H1 (cell line): ENCODE results near the gene FSTL4. TPM values are rescaled to one million over a fixed set of nuclear protein-coding genes. Genes with fewer than 3 reads are reported as not detected.

ENCODE experiments used
- CTCF ChIA-PET: fragments of 300-600 bp; sonication (Branson Sonifier 250); formaldehyde crosslinking; loops from one replicate; lab custom pipeline; 2021; ENCODE audit not compliant: partially characterized antibody; lab: Charles Lee
- POLR2A ChIA-PET: fragments of 300-600 bp; sonication (Branson Sonifier 250); formaldehyde crosslinking; loops from one replicate; lab custom pipeline; 2021; ENCODE audit warnings: inconsistent platforms; ENCODE audit not compliant: partially characterized antibody; lab: Charles Lee
- DNase-seq, 2 experiments: peaks; one replicate each; pipeline versions ENCODE4 v3.0.0 to v3.0.0-alpha.2; 2010 to 2022; ENCODE audit warnings: low spot score in 2 of 2, low read depth in 1 of 2, mixed read lengths in 1 of 2
- FAIRE-seq: peaks from 2 replicates; lab custom pipeline; 2011; peaks lifted over from hg19 to GRCh38; lab: Jason Lieb, UNC
- H2AFZ ChIP-seq: 2 replicates; pipeline ENCODE4 v1.8.1; 2012; ENCODE audit warnings: low read length, inconsistent platforms
- H2AK5ac ChIP-seq: 2 replicates; pipeline ENCODE4 v1.6.1; 2013; ENCODE audit warnings: low read depth, low read length
- H2BK120ac ChIP-seq: replicated peaks from 2 replicates; pipeline ENCODE3; 2013; ENCODE audit warnings: low read depth, low read length, inconsistent platforms
- H2BK12ac ChIP-seq: 2 replicates; pipeline ENCODE4 v1.6.1; 2013; ENCODE audit warnings: low read depth, low read length
- H2BK15ac ChIP-seq: 2 replicates; pipeline ENCODE4 v1.6.1; 2013; ENCODE audit warnings: low read length
- H2BK20ac ChIP-seq: 2 replicates; pipeline ENCODE4 v1.6.1; 2013; ENCODE audit warnings: low read length
- H2BK5ac ChIP-seq: 2 replicates; pipeline ENCODE4 v1.6.1; 2013; ENCODE audit warnings: low read depth, low read length
- H3K14ac ChIP-seq: 2 replicates; pipeline ENCODE4 v1.6.1; 2013; ENCODE audit warnings: inconsistent platforms; ENCODE audit not compliant: insufficient read length
- H3K18ac ChIP-seq: 2 replicates; pipeline ENCODE4 v1.6.1; 2013; ENCODE audit warnings: low read length; ENCODE audit errors: extremely low read depth
- H3K23ac ChIP-seq: 2 replicates; pipeline ENCODE4 v1.6.1; 2013; ENCODE audit warnings: inconsistent platforms; ENCODE audit not compliant: insufficient read length
- H3K23me2 ChIP-seq: 2 replicates; pipeline ENCODE4 v1.6.1; 2013; ENCODE audit warnings: low read depth, low read length
- H3K27ac ChIP-seq: 2 replicates; pipeline ENCODE4 v1.6.1; 2011; ENCODE audit warnings: low read depth, low read length, inconsistent platforms
- H3K27me3 ChIP-seq, 4 experiments: replicated peaks in 1 of 4; 1 replicate in 1 of 4; 2 replicates in 3 of 4; pipeline versions ENCODE4 v1.6.1 to v1.8.1; 2011 to 2013; ENCODE audit warnings: low read length in 3 of 4, mild to moderate bottlenecking in 3 of 4, inconsistent platforms in 2 of 4, mixed read lengths in 2 of 4, moderate library complexity in 1 of 4; ENCODE audit not compliant: control insufficient read depth in 3 of 4, insufficient read depth in 3 of 4; ENCODE audit errors: extremely low read depth in 1 of 4
- H3K36me3 ChIP-seq, 4 experiments: 2 replicates each; pipeline versions ENCODE4 v1.6.1 to v1.8.1; 2011 to 2013; ENCODE audit warnings: mild to moderate bottlenecking in 4 of 4, low read length in 3 of 4, moderate library complexity in 2 of 4, control low read depth in 1 of 4, inconsistent platforms in 1 of 4; ENCODE audit not compliant: insufficient read depth in 4 of 4, control insufficient read depth in 2 of 4
- H3K4ac ChIP-seq: replicated peaks from 2 replicates; pipeline ENCODE3; 2013; ENCODE audit warnings: low read length, low read depth, mixed read lengths, inconsistent platforms; ENCODE audit not compliant: insufficient read length
- H3K4me1 ChIP-seq, 4 experiments: replicated peaks in 1 of 4; 1 replicate in 1 of 4; 2 replicates in 3 of 4; pipeline versions ENCODE4 v1.6.1 to v1.8.1; 2011 to 2013; ENCODE audit warnings: low read length in 3 of 4, inconsistent platforms in 2 of 4, mixed read lengths in 1 of 4; ENCODE audit not compliant: insufficient read depth in 4 of 4, control insufficient read depth in 3 of 4
- H3K4me2 ChIP-seq, 2 experiments: 2 replicates each; pipeline versions ENCODE4 v1.6.1 to v1.8.1; 2011 to 2013; ENCODE audit warnings: low read depth in 2 of 2, low read length in 2 of 2, control low read depth in 1 of 2, inconsistent platforms in 1 of 2, mild to moderate bottlenecking in 1 of 2; ENCODE audit not compliant: insufficient read depth in 1 of 2
- H3K4me3 ChIP-seq, 4 experiments: fragments of 200-600, 300-600 bp in 1 of 4; sonication (generic), shearing (Covaris generic), sonication (Bioruptor Twin) in 1 of 4; 2 replicates each; pipeline versions ENCODE4 v1.5.1 to v1.8.1; 2011 to 2016; ENCODE audit warnings: low read length in 4 of 4, low read depth in 3 of 4, control low read depth in 2 of 4, inconsistent platforms in 2 of 4, mild to moderate bottlenecking in 2 of 4, mixed read lengths in 1 of 4, moderate library complexity in 1 of 4; ENCODE audit not compliant: insufficient read depth in 2 of 4; ENCODE audit errors: extremely low read depth in 1 of 4
- H3K56ac ChIP-seq: replicated peaks from 2 replicates; pipeline ENCODE3; 2013; ENCODE audit warnings: low read depth, mild to moderate bottlenecking, mixed read lengths, low read length, inconsistent platforms; ENCODE audit not compliant: insufficient read length
- H3K79me1 ChIP-seq: 2 replicates; pipeline ENCODE4 v1.6.1; 2013; ENCODE audit warnings: low read depth, low read length, control low read depth
- H3K79me2 ChIP-seq, 2 experiments: 2 replicates each; pipeline versions ENCODE4 v1.6.1 to v1.8.1; 2012 to 2013; ENCODE audit warnings: low read length in 2 of 2, mild to moderate bottlenecking in 2 of 2, inconsistent platforms in 1 of 2; ENCODE audit not compliant: insufficient read depth in 2 of 2, control insufficient read depth in 1 of 2
- H3K9ac ChIP-seq, 4 experiments: replicated peaks in 1 of 4; 1 replicate in 1 of 4; 2 replicates in 3 of 4; pipeline versions ENCODE4 v1.6.1 to v1.8.1; 2011 to 2013; ENCODE audit warnings: low read depth in 3 of 4, low read length in 3 of 4, control low read depth in 2 of 4, mild to moderate bottlenecking in 2 of 4, moderate library complexity in 2 of 4, inconsistent platforms in 1 of 4; ENCODE audit errors: extremely low read depth in 1 of 4
- H3K9me3 ChIP-seq, 2 experiments: 2 replicates each; pipeline versions ENCODE4 v1.6.1 to v1.8.1; 2012 to 2013; ENCODE audit warnings: mild to moderate bottlenecking in 2 of 2, moderate library complexity in 2 of 2, control low read depth in 1 of 2, inconsistent platforms in 1 of 2, low read depth in 1 of 2, low read length in 1 of 2, mixed read lengths in 1 of 2; ENCODE audit not compliant: insufficient read depth in 2 of 2
- H4K20me1 ChIP-seq, 2 experiments: replicated peaks in 1 of 2; 2 replicates each; pipeline versions ENCODE3 to v1.8.1; 2011 to 2013; ENCODE audit warnings: inconsistent platforms in 2 of 2, low read length in 2 of 2, mild to moderate bottlenecking in 1 of 2; ENCODE audit not compliant: insufficient read depth in 2 of 2, control insufficient read depth in 1 of 2
- H4K5ac ChIP-seq: 2 replicates; pipeline ENCODE4 v1.6.1; 2013; ENCODE audit warnings: low read length, low read depth, mixed read lengths, inconsistent platforms; ENCODE audit not compliant: insufficient read length
- H4K8ac ChIP-seq: 2 replicates; pipeline ENCODE4 v1.8.0; 2013; ENCODE audit warnings: mild to moderate bottlenecking, moderate library complexity, low read length, inconsistent platforms; ENCODE audit not compliant: insufficient read depth; ENCODE audit errors: extremely low read depth
- H4K91ac ChIP-seq: replicated peaks from 2 replicates; pipeline ENCODE3; 2013; ENCODE audit warnings: low read length, mixed read lengths, inconsistent platforms; ENCODE audit not compliant: insufficient read length
- ASH2L ChIP-seq: fragments of 200-600, 300-600 bp; sonication (generic); IDR thresholded peaks from one replicate; pipeline ENCODE4 v1.7.1; 2017; ENCODE audit warnings: low read length
- GTF2F1 ChIP-seq: IDR thresholded peaks from 2 replicates; pipeline ENCODE4 v1.6.1; 2012; ENCODE audit warnings: low read depth, low read length, improper control_type of control experiment, borderline replicate concordance
- HDAC2 ChIP-seq, 2 experiments: fragments of 300-600 bp in 1 of 2; sonication (generic) in 1 of 2; IDR thresholded peaks; 2 replicates each; pipeline ENCODE4 v1.6.1; 2011 to 2012; ENCODE audit warnings: low read depth in 2 of 2, low read length in 2 of 2, mild to moderate bottlenecking in 2 of 2, moderate library complexity in 2 of 2, borderline replicate concordance in 1 of 2, inconsistent platforms in 1 of 2
- HDAC6 ChIP-seq: IDR thresholded peaks from one replicate; pipeline ENCODE4 v1.7.1; 2012; ENCODE audit warnings: low read depth, mild to moderate bottlenecking, inconsistent platforms, low read length, moderate library complexity
- KDM1A ChIP-seq: fragments of 200-600, 300-600 bp; sonication (generic); IDR thresholded peaks from 2 replicates; pipeline ENCODE4 v1.7.1; 2016; ENCODE audit warnings: mild to moderate bottlenecking, low read length, borderline replicate concordance
- NRF1 ChIP-seq: IDR thresholded peaks from 2 replicates; pipeline ENCODE4 v1.6.1; 2011; ENCODE audit warnings: mild to moderate bottlenecking, low read depth, low read length, improper control_type of control experiment
- PHF8 ChIP-seq: fragments of 200-600 bp; sonication (generic); conservative IDR thresholded peaks from 2 replicates; pipeline ENCODE4 v1.7.1; 2012; ENCODE audit warnings: low read depth, mild to moderate bottlenecking, inconsistent platforms, low read length, moderate library complexity
- POU5F1 ChIP-seq: IDR thresholded peaks from 2 replicates; pipeline ENCODE4 v1.6.1; 2011; ENCODE audit warnings: low read depth, mild to moderate bottlenecking, low read length, moderate library complexity
- RXRA ChIP-seq: IDR thresholded peaks from 2 replicates; pipeline ENCODE4 v1.6.1; 2011; ENCODE audit warnings: low read depth, mild to moderate bottlenecking, low read length, moderate library complexity; ENCODE audit not compliant: insufficient read depth
- SRF ChIP-seq: IDR thresholded peaks from 2 replicates; pipeline ENCODE4 v1.6.1; 2011; ENCODE audit warnings: mild to moderate bottlenecking, low read depth, low read length, moderate library complexity
- SUZ12 ChIP-seq: fragments of 200-600 bp; sonication (generic); IDR thresholded peaks from 2 replicates; pipeline ENCODE4 v1.6.1; 2012; ENCODE audit warnings: mild to moderate bottlenecking, inconsistent platforms, low read length, moderate library complexity, mixed read lengths
- TAF7 ChIP-seq: optimal IDR thresholded peaks from 2 replicates; pipeline ENCODE3; 2011; ENCODE audit warnings: low read depth, mild to moderate bottlenecking, inconsistent platforms, low read length, moderate library complexity, borderline replicate concordance
- ZNF274 ChIP-seq: IDR thresholded peaks from 2 replicates; pipeline ENCODE4 v1.7.0; 2012; ENCODE audit warnings: low read length, borderline replicate concordance; ENCODE audit errors: extremely low read depth
- WGBS, 2 experiments: shearing (Covaris generic) in 1 of 2; methylation state at CpG; one replicate each; pipeline versions ENCODE4 v1.1.6 to v1.1.7; 2013 to 2015; ENCODE audit warnings: low lambda C conversion rate in 2 of 2, mixed read lengths in 2 of 2, inconsistent platforms in 1 of 2, low coverage in 1 of 2, missing lambda C conversion rate in 1 of 2; ENCODE audit not compliant: insufficient replicate concordance in 2 of 2, insufficient coverage in 1 of 2, insufficient read length in 1 of 2; ENCODE audit errors: extremely low coverage in 1 of 2, missing lambda C conversion rate in 1 of 2; 5-methylcytosine and 5-hydroxymethylcytosine counted together
- polyA plus RNA-seq, 7 experiments: library from polyadenylated mRNA; depleted of rRNA in 3 of 7; stranded (reverse) in 5 of 7; unstranded in 2 of 7; fragments of >200 nt in 5 of 7; fragments of 200-250 nt in 2 of 7; gene quantifications; 1 replicate in 5 of 7; 2 replicates in 1 of 7; 4 replicates in 1 of 7; pipeline versions ENCODE4 v1.2.1 to v1.2.3, GENCODE V29; 2011 to 2013; ENCODE audit warnings: missing spikeins in 2 of 7, mixed read lengths in 2 of 7
- total RNA-seq: library from RNA; stranded (reverse); fragmentation: NEBNext Ultra II Directional; extraction: Animal tissue kit (Norgen Biotek cat#: 25700); gene quantifications from 2 replicates; pipeline ENCODE4 v1.2.1, GENCODE V29; 2021
- TF ChIP-seq, protein P1 (sequence below): IDR thresholded peaks from 2 replicates; pipeline ENCODE4 v1.6.1; 2011; ENCODE audit warnings: low read depth, mild to moderate bottlenecking, low read length; ENCODE audit not compliant: insufficient read depth

FSTL4 gene
- total and polyA plus RNA-seq, 2 of the 8 experiments (the other 6 are each of a cell fraction or from before 2014, with no cell fraction given): 3.1 to 4.1 TPM

DNA sequence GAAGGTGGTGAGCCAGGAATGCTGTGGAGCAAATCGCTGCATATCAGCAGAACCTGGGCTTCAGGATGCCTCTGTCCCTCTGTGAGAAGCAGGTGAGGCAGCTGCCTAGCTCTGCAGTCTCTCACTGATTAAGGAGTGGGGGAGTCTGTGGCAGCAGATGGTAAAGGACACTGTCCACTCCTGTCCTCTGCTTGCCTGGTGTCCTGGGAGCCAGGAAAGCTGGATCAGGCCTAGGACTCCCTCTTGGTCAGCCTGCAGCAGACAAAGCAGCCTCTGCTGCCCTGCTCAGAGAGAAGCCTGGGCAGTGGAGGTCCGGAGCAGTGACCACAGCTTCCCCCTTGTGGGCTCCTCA is 345.8 kb downstream of the FSTL4 start:
- Histone ChIP-seq H4K8ac (no peak overlapping the region), H3K23me2 (no peaks in the 10 kb centered on the region), H4K91ac (no peak overlapping the region), H3K18ac (no peak overlapping the region), H2AFZ (no peak overlapping the region), H2BK120ac (no peak overlapping the region), H2BK12ac (no peak overlapping the region), H3K23ac (no peak overlapping the region), H3K56ac (no peak overlapping the region), H3K79me2 (no peaks in the 10 kb centered on the region), H4K5ac (no peak overlapping the region), H3K4me2 (no peak overlapping the region), H3K4me1 (no peaks in the 10 kb centered on the region), H3K36me3 (no peaks in the 10 kb centered on the region; a peak in 1 of 8 replicates), H3K4me3 (no peak overlapping the region), H3K27ac (no peak overlapping the region), H2BK15ac (no peak overlapping the region), H4K20me1 (no peaks in the 10 kb centered on the region), H3K79me1 (no peaks in the 10 kb centered on the region), H3K27me3 (no peaks in the 10 kb centered on the region), H2BK5ac (no peak overlapping the region), H3K4ac (no peak overlapping the region), H3K14ac (no peak overlapping the region), H2BK20ac (no peak overlapping the region), H3K9ac (no peak overlapping the region), H3K9me3 (no peaks in the 10 kb centered on the region), H2AK5ac (no peak overlapping the region; the same call in 1 of the 2 replicates)
- CTCF ChIA-PET: interaction anchor here (0.7 to 7.3 kb wide), 7 partner anchors 10 to 154 kb away, joined by 3 to 62 read pairs (median 4); no protein-coding TSS in a partner anchor
- POLR2A ChIA-PET: no interaction called here
- FAIRE-seq (no peak), DNase-seq (no peak)
- WGBS, 2 experiments: 90% methylated on average over 2 of the region's 2 CpGs; no CpG with 5 or more reads in 1 of the 2 experiments
- TF ChIP-seq KDM1A: no peak
- no peak for TF ChIP-seq PHF8
- no peak for TF ChIP-seq TAF7
- TF ChIP-seq HDAC6: no peak
- TF ChIP-seq SRF: no peak
- TF ChIP-seq, protein P1, sequence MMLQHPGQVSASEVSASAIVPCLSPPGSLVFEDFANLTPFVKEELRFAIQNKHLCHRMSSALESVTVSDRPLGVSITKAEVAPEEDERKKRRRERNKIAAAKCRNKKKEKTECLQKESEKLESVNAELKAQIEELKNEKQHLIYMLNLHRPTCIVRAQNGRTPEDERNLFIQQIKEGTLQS: no peak
- TF ChIP-seq ASH2L: no peak
- TF ChIP-seq SUZ12: no peak
- no peak for TF ChIP-seq HDAC2 (IDR thresholded peaks at IDR 0.05; ENCODE audit: borderline replicate concordance in 1 of 2, low read depth in 2 of 2, low read length in 2 of 2)
- no peak for TF ChIP-seq ZNF274
- TF ChIP-seq POU5F1: no peak
- TF ChIP-seq NRF1: no peak
- no peak for TF ChIP-seq GTF2F1
- no peak for TF ChIP-seq RXRA
